Thyroid gland (tissue), 4 donors: ENCODE measurements around the gene LZTS2. TPM values are rescaled to one million over a fixed set of nuclear protein-coding genes. Genes with fewer than 3 reads are reported as not detected.

Experiments
- DNase-seq, 2 donors: peaks; one replicate each; pipeline ENCODE4 v3.0.0-alpha.2; 2019
- H3K27ac ChIP-seq, 3 donors: fragments of 200-600 bp; sonication (generic); 1 replicate in 2 of 3; 2 replicates in 1 of 3; pipeline ENCODE4 v1.5.1; 2016 to 2019; ENCODE audit warnings: mild to moderate bottlenecking in 1 of 3, moderate library complexity in 1 of 3
- H3K27me3 ChIP-seq: fragments of 200-600 bp; sonication (generic); one replicate; pipeline ENCODE4 v1.5.1; 2019
- H3K36me3 ChIP-seq, 2 donors: fragments of 200-600 bp; sonication (generic); one replicate each; pipeline ENCODE4 v1.5.1; 2016 to 2019
- H3K4me1 ChIP-seq, 2 donors: fragments of 200-600 bp; sonication (generic); one replicate each; pipeline ENCODE4 v1.5.1; 2017 to 2019
- H3K4me3 ChIP-seq, 3 donors: fragments of 200-600 bp; sonication (generic); replicated peaks in 1 of 3; 1 replicate in 2 of 3; 2 replicates in 1 of 3; pipeline ENCODE4 v1.5.1; 2016; ENCODE audit warnings: mild to moderate bottlenecking in 1 of 3
- H3K9me3 ChIP-seq: fragments of 200-600 bp; sonication (generic); one replicate; pipeline ENCODE4 v1.5.1; 2017
- CTCF ChIP-seq, 6 experiments: fragments of 200-600 bp in 3 of 6; fragments of 450-650 bp in 3 of 6; sonication (generic) in 3 of 6; IDR thresholded peaks; one replicate each; pipeline ENCODE4 v1.5.1; 2016 to 2019; ENCODE audit warnings: antibody characterized with exemption in 6 of 6, mild to moderate bottlenecking in 2 of 6, inconsistent platforms in 1 of 6, moderate library complexity in 1 of 6
- POLR2A ChIP-seq, 2 donors: fragments of 450-650 bp; IDR thresholded peaks; one replicate each; pipeline ENCODE4 v1.6.1; 2017; ENCODE audit warnings: antibody characterized with exemption in 2 of 2, mild to moderate bottlenecking in 2 of 2, moderate library complexity in 1 of 2
- WGBS, 2 donors: methylation state at CpG; one replicate each; pipeline ENCODE4 v1.1.5; 2017; 5-methylcytosine and 5-hydroxymethylcytosine counted together
- intact Hi-C: fragments of 100-400 bp; cut with DNase I; formaldehyde crosslinking; loops from one replicate; pipeline ENCODE4 v1.15.1; 2023
- total RNA-seq, 4 donors: library from RNA; depleted of rRNA; stranded (reverse); fragments of >200 nt; gene quantifications; one replicate each; pipeline ENCODE4 v1.2.3, GENCODE V29; 2016

Gene LZTS2
- total RNA-seq, 4 donors from 2014 or later: 75.4 to 107 (median 88.1) TPM

DNA sequence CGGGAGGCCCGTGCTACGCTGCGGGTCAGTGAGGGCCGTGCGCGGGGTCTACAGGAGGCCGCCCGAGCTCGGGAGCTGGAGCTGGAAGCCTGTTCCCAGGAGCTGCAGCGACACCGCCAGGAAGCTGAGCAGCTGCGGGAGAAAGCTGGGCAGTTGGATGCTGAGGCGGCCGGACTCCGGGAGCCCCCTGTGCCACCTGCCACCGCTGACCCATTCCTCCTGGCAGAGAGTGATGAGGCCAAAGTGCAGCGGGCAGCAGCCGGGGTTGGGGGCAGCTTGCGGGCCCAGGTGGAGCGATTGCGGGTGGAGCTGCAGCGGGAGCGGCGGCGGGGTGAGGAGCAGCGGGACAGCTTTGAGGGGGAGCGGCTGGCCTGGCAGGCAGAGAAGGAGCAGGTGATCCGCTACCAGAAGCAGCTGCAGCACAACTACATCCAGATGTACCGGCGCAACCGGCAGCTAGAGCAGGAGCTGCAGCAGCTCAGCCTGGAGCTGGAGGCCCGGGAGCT is 7.0 kb downstream of the LZTS2 start:
- peaks cover 35 to 36% of the 10 kb centered on the region in 2 donors for H3K36me3 ChIP-seq
- peaks cover 3 to 11% of the 10 kb centered on the region in 2 donors for H3K4me1 ChIP-seq

DNA sequence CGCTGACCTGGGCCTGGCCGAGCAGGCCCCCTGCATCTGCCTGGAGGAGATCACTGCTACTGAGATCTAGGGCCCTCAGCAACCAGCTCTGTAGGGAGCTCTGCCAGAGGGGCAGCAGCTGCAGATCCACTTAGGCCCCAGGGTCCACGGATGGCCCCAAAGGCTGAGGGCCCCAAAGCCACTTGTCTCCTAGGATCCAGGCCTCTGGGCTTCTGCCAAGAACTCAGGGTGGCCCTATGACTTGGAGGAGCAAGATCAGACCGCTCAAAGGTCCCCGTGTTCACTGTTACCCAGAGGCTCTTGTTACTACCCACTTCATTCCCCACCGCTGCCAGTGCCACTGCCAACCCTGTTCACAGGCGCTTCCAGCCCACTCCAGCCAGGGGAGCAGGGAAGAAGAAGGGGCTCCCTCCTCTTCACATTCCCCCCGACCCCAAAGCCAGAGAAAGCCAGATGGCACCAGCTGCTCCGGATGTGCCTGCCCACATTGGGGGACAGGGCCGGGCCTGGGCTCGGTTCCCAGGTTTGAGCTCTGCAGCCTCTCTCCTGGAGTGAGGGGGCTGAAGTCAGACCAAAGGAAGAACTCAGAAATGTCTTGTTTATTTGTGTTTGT is 7.6 kb downstream of the LZTS2 start:
- Histone ChIP-seq H3K4me1 (peaks cover 0 to 6% of the 10 kb centered on the region in 2 donors), H3K4me3 (no peak overlapping the region), H3K27me3 (no peaks in the 10 kb centered on the region), H3K27ac (no peak overlapping the region), H3K9me3 (no peaks in the 10 kb centered on the region), H3K36me3 (peaks cover 35 to 36% of the 10 kb centered on the region in 2 donors)
- DNase-seq: peak; percentile 27 to 31
- WGBS, 2 donors: 54 to 70% methylated on average over 9 to 10 of the region's 11 CpGs
- TF ChIP-seq CTCF (IDR thresholded peaks at IDR 0.05): no peak
- no peak for TF ChIP-seq POLR2A (IDR thresholded peaks at IDR 0.05)
- intact Hi-C loops: no loop called here

More for the DNA sequence above, 7.0 kb downstream of the LZTS2 start:
- intact Hi-C loops: no loop called here
- no peaks in the 10 kb centered on the region for H3K9me3 ChIP-seq
- WGBS, 2 donors: 88 to 91% methylated on average over 21 to 33 of the region's 33 CpGs
- TF ChIP-seq CTCF (IDR thresholded peaks at IDR 0.05) (no peak), POLR2A (IDR thresholded peaks at IDR 0.05) (no peak)
- H3K27me3 ChIP-seq: no peaks in the 10 kb centered on the region
- H3K4me3 ChIP-seq: no peak overlapping the region
- DNase-seq: no peak
- no peak overlapping the region for H3K27ac ChIP-seq

GRCh38 chr10:101007915-101008822 is 8.6 kb downstream of the LZTS2 start:
- 67 to 76% methylated on average over 6 to 13 of the region's 13 CpGs for WGBS, 2 donors
- H3K36me3 ChIP-seq: peaks cover 35 to 36% of the 10 kb centered on the region in 2 donors
- intact Hi-C loops: no loop called here
- no peak overlapping the region for H3K27ac ChIP-seq
- TF ChIP-seq CTCF (IDR thresholded peaks at IDR 0.05) (no peak), POLR2A (IDR thresholded peaks at IDR 0.05) (no peak)
- no peak for DNase-seq
- no peaks in the 10 kb centered on the region for H3K9me3 ChIP-seq
- H3K27me3 ChIP-seq: no peaks in the 10 kb centered on the region
- H3K4me1 ChIP-seq: peaks cover 5 to 8% of the 10 kb centered on the region in 2 donors
- H3K4me3 ChIP-seq: no peak overlapping the region

GRCh38 chr10:101008823-101009423 is 9.3 kb downstream of the LZTS2 start:
- no peak for DNase-seq
- intact Hi-C loops: no loop called here
- Histone ChIP-seq H3K4me1 (peaks cover 7 to 10% of the 10 kb centered on the region in 2 donors), H3K27me3 (no peaks in the 10 kb centered on the region), H3K4me3 (no peak overlapping the region), H3K36me3 (peaks cover 28 to 30% of the 10 kb centered on the region in 2 donors), H3K9me3 (no peaks in the 10 kb centered on the region), H3K27ac (no peak overlapping the region)
- WGBS, 2 donors: 78 to 96% methylated on average over 4 to 6 of the region's 6 CpGs
- no peak for TF ChIP-seq CTCF (IDR thresholded peaks at IDR 0.05)
- TF ChIP-seq POLR2A (IDR thresholded peaks at IDR 0.05): no peak
